GM19467 (cell line): ENCODE data around the gene SNW1.
A peak's percentile ranks its signal among the peaks of the same experiment; 100 is the strongest.
"Not testable (repeated sequence)": the region's sequence is repeated elsewhere in the genome, so short reads cannot be mapped to it uniquely, and the experiment has no call there.

ENCODE experiments used
- ATAC-seq: cut with Tn5 transposase; IDR thresholded peaks from one replicate; pipeline ENCODE4 v1.9.1; 2021; ENCODE audit warnings: mild to moderate bottlenecking, moderate library complexity; ENCODE audit not compliant: unreplicated experiment

SNW1 gene

DNA sequence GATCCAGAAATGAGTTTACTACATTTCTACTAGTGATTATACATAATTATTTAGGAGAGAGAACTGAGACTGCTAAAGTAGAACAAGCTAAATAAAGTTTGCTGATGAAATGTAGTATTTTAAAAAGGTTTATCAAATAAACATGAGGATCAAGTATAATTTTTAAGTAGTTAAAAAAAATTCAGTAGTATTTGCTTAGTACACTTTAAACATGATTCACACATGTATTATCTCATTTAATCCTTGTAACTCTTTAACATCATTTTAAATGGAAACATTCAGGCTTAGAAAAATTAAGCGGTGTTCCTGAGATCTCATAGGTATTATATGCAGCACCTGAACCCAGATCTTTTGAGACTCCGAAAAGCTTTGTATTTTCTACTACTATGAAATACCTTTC, 8.7 kb downstream of the SNW1 start:
- ATAC-seq = no peak

DNA sequence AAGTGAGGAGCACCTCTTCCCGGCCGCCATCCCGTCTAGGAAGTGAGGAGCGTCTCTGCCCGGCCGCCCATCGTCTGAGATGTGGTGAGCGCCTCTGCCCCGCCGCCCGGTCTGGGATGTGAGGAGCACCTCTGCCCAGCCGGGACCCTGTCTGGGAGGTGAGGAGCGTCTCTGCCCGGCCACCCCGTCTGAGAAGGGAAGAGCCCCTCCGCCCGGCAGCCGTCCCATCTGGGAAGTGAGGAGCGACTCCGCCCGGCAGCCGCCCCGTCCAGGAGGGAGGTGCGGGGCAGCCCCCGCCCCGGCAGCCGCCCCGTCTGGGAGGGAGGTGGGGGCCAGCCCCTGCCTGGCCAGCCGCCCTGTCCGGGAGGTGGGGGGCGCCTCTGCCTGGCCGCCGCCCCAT, 13.5 kb downstream of the SNW1 start:
- ATAC-seq = not testable (repeated sequence)

DNA sequence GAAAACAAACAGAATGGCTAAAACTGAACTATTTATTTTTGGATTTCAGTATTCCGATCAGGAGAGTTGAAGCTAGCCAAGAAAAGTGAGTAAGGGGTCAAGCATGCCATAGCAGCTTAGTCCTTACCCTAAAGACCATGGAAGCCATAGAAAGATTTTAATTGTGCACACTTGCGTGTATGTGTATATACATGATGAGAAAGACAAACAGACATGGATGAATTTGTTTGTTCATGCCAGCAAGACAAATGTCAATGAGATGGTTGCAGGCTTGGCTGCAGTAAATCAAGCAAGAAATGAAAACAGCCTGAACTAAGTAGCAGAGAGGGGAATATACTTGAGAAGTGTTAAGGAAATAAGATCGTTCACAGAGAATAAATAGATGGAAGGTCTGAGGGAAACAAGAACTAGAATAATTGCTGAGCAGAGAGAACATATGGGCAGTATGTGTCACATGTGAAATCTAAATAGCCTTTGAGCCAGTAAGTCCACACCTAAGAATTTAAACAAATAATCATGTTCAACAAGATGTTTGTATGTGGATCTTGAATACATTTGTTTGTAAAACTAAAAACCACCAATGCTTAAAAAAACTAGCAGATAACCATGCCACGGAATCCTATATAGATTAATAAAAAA, 14.8 kb downstream of the SNW1 start:
- no peak for ATAC-seq

DNA sequence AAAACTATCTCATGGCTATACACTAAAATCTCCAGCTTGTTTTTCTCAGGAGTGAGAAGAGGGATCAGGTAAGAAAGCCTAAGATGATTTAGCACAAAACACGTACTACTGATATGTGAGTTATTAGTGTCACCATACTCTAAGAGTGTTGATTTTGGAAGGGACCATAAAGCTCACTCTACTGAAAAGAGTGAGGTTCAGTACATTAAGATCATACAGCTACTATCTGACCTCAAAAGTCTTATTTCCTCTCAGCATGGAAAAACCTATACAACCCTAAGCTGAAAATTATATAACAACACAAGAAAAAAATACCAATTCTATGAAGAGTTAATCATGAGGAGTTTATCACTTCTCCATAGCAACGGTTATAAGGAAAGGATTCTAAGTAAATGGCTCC, 19.5 kb downstream of the SNW1 start:
- ATAC-seq = no peak

DNA sequence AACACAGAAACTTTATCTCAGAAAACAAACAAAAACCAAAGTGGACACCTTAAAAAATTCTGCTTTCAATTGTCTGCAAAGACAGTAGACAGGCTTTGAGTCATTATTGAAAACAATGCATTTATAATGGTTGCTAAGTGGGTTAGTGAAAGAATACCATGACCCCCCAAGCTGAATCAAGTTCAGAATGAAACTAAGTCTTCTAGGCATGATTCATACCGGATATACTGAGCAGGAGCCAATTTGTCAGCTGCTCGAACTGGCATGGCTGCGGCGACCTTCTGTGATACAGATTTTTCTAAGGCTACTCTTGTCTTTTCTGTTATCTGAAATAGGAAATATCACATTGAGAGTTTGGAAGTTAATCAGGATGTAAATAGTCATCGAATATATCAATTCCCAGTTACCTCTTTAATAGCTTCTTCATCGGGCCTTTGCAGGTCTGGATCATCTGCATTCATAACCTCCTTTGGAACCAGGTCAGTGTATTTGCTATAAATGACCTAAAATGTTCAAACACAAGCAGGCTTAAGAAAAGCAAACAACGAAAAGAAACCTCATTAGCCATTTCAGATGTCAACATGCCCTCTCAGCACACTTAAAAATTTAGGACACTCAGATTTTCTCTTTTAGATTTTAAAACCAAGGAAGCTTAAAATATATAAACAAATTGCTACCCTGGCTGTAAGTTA, 22.3 kb downstream of the SNW1 start:
- no peak for ATAC-seq

DNA sequence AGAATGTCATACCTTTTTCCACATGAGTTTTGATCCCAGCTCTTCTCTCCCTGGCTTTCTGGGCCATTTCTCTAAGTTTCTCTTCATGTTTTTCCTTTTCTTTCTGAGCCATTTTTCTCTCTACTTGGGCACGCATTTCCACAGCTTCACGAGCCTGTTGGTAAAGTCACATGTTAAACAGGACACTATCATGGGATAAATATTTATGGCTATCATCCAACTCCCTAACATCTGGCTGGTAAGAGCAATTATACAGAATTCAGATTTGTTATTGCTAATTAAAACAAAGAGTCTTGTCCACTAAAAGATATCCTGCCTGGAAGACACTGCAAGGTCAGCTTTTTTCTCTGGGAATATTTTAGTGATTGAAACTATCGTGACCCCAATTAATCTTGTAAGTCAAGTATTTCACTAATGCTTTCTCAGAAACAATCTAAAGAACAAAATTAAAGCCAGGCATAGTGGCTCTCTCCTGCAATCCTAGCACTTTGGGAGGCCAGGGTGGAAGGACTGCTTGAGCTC, 29.9 kb downstream of the SNW1 start:
- ATAC-seq = no peak

DNA sequence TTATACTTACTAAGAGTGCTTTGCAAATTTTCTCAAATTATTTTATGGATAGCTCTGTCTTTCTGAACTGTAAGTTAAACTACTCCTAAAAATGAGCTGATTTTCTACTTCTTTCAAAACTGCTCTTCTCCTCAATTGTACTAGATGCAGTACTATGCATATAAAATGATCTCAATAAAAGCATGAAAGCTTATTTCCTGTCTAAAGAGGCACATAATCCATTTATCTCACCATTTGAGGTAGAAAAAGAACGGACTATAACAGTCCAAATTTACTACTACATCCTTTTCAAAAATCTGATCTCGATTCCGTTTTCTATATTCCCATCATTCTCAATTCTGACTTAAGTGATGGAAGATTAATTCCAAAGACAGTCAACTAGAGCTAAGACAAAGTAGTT, 38.7 kb downstream of the SNW1 start:
- no peak for ATAC-seq

DNA sequence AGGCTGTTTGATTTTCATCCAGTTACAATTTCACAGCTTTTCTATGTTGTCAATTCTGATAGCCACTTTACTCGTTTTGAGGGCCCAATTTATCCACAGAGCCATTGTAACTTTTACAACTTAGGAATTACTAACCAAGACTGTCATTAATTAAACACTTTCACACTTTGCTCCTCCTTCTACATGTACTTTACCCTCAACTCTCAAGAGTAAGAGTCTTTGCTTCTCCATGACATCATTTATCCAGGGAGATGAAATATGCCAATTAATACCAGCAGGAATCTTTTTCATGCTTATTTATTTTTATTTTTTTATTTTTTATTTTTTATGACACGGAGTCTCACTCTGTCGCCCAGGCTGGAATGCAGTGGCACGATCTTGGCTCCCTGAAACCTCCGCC, 39.5 kb downstream of the SNW1 start:
- ATAC-seq = no peak

DNA sequence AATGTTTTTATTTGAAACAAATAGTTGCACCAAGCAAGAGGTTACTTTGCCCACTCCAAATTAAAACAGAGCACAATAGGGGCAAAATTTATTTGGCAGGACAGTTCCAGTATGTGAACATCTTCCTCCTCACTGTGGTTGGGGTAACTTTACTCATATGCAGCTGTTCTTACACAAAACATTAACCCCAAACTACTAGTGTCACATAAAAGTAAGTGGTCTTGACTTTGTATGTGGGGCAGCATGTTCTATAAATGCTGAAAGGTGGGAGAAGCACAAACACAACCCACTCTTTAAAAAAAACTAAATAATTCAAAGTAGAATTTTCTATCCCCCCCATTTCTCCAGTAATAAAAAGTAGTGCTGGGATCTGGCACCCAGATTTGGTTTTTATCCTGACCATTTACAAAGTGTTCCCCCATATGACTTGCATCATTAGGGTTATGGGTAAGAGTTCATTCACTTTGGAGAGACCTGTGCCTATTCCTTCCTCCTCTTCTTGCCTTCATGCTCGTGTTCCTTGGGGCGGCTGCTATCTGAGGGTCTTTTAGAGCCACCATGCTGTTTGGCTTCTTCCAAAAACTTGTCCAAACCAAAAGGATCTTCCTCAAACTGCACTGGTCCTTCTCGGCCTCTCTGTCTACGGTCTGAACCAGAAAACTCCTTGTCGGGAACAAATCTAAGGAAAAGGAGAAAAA, 43.2 kb downstream of the SNW1 start:
- ATAC-seq = no peak

DNA sequence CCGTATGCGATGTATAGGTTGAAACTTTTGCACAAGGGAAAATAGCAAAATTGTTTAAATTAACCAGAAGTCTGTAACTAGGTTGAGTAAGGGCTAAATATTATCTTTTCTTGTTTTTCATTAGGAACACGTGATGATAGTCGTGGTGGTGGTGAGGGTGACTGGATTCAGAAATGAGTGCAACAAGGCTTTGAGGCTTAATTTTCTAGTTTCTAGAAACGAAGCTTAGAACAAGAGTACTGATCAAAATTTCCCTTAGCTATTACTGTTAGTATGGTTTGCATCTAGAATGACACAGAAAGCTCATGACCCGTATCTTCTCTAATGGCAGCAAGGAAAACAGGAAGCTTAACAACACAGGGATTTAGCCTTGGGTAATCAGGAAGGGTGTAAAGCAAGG, 46.0 kb downstream of the SNW1 start:
- no peak for ATAC-seq

DNA sequence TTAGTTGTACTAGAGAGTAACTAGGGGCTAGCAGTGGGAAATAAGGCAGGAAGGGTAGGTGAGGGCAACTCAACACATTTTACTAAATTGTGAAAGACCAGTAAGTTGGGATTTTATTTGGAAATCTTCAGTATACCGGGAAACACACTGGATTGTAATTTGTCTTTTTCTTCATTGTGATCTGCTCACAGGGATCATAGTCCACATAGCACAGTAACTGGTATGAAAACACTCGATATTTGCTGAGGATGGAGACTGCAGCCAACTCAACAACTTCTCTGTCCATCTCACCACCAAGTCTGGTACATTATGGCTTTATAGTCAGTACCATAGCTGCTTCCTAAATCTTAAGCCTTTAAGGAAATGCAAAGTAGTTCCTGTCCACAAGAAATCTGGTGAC, 50.6 kb downstream of the SNW1 start:
- ATAC-seq = no peak

DNA sequence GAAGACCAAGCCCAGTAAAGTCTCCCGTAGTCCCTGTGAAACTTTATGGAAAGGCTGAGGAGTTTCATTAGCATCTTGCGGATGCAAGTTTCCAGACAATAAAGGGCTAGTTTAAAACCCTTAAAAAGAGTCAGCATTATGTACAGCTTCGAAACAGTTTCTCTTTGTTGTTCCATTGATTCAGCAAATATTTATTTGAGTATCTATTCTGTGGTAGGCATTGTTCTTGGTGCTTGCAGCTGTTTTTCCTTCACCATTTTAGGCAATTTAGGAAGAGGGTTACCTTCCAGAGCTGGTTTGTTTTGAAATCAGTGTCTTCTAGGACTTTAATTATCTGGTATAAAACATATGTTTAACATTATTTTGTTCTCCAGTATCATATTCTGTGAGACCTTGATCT, 51.5 kb downstream of the SNW1 start:
- ATAC-seq = no peak

DNA sequence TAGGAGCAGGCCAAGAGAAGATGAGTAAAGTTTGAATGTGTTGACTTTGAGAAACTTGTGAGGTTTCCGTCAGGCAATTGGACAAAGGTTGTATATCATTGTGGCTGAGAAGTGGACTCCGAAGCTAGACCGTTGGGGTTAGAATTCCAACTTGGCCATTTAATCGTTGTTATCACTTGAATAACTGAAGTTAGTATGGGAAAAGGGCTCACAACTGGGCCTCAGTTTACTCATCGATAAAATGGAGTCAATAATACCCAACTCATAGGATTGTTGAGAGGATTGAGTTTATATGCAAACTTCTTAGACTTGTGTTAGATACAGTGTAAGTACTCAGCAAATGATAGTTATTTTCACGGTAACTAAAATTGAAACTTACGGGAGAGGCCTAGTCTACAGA, 52.2 kb downstream of the SNW1 start:
- ATAC-seq = no peak

DNA sequence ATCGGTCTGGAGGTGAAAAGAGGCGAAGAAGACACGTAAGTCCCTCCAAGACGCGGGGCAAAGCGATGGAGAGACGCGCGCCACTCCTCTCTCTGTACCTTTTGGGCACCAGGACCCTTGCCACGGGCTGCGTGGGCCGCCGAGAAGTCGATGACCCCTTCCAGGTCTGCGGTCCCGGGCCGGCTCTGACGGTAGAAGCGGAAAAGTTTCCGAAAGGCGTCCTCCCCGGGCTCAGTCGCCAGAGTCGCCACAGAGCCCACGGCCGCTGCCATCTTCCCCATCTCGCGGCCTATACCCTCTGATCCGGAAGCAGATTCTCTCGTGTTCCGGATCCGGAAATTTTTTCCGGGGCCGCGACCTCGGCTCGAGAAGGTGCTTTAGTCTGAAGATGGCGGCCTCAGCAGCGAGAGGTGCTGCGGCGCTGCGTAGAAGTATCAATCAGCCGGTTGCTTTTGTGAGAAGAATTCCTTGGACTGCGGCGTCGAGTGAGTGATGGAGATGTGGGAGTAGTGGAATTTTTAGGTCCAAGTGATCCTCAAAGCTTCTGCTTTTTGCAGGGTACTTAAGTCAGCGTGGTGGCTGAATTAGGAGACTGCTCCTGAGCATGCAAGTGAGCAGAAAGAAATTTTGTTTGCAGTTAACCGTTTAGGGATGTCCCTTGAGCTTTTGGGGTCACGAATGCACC, 53.1 kb downstream of the SNW1 start, which contains the start of the genes ALKBH1 and SLIRP:
Gene ALKBH1 (minus strand): TSS at position 300 of the 685 bp plus-strand sequence. CDS start 19 bp downstream, at position 281.
Gene SLIRP (plus strand): TSS at position 380 of the 685 bp plus-strand sequence. CDS start 9 bp downstream, at position 389.
- peak; percentile 93 for ATAC-seq

DNA sequence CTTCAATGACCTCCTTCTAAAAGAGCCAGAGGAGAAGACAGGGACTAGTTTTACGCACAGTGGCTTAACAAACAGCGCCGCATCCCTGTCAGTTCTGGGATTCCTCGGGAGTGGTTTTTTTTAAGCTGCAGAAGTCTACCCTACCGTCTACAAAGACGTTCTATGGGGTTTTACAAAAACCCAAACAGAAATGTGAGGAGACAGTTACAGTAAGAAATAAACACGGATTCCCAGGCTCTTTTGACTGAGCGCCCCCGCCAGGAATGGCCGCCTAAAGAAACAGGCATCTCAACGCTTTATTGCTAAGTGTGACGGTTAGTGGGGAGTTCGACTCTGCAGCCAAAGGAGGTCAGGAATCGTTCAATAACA, 53.6 kb downstream of the SNW1 start:
- ATAC-seq = peak; percentile 33

DNA sequence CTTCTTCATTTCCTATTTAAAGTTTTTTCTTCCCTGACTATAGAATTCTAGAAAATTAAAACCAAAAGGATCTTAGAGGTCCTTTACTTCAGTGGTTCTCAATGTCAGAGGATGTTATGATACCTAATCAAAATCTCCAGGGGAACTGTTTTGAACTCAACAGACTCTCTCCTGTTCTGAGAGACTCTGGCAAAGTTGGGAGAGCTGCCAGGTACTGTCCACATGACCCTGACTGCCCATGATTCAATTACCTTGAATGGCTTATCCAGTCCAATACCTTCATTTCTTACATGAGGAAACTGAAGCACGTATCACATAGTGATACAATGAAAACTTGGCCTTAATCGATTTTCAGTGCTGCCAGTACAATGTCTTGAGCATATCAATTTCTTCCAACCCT, 69.7 kb downstream of the SNW1 start:
- no peak for ATAC-seq

DNA sequence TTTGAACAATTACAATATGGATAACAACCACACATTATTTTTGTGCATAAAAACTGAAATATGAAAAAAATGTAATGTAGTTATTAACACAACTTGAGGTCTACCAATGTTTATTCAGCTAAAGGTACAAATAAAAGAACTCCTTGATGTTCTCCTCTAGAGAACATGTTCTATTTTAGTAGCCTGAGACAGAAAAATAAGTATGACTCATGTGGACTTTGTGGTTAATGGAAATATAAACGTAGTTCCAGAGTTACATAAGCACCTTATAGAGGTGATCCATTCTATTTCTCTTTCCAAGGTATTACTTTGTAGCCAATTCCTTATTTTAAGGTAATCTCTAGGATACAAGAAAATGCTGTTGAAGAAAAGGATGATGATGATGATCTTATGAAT, 78.8 kb downstream of the SNW1 start:
- ATAC-seq = no peak

DNA sequence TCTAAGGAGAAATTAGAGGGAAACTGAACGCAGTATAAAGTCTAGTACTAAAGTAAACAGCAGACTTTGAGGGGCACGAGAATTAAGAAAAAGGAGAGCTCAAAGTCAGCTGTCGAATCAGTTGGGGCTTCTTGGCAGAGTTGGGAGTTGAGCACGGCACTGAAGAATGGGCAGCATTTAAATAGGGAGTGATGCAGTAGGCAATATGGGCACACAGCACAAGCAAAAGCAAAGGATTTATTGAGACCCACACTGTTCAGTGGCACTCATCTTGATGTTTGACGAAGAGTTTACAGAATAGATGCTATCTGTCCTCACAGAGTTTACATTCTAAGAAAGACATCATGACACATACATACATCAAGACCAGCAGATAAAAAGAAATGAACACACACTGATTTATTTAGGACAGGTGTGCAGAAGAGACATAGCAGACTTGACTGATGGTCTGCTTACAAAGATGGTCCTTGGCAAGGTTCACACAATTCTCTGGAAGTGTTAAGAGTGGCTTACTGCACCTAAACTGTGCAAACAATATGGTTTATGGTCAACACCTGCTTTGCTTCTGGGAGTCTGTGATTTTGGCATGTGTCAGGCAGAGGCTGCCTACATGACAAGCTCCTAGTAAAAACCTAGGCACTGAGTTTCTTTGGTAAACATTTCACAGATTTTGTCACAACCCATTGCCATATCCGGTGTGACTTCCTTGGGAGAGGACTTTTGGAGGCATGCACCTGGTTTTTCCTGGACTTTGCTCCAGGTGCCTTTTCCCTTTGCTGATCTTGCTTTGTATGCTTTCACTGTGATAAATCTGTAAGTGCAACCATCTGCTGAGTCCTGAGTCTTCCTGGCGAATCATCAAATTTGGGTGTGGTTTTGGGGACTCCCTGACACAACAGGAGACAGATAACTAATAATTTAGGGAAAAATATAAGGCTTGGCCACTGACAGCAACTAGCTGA, 79.5 kb downstream of the SNW1 start:
- ATAC-seq = no peak

DNA sequence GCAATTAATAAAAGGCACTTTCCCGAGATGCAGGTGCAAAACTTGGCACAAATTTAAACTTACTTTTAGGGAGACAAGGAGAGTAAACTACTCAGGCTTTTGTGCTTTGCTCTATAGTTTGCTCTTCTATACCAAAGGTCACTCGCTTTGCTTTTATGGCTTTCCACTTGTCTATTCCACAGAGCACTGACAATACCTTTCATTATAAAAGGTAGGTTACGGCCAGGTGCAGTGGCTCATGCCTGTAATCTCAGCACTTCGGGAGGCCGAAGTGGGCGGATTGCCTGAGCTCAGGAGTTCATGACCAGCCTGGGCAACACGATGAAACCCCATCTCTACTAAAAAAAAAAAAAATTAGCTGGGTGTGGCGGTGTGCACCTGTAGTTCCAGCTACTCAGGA, 86.0 kb downstream of the SNW1 start:
- no peak for ATAC-seq

DNA sequence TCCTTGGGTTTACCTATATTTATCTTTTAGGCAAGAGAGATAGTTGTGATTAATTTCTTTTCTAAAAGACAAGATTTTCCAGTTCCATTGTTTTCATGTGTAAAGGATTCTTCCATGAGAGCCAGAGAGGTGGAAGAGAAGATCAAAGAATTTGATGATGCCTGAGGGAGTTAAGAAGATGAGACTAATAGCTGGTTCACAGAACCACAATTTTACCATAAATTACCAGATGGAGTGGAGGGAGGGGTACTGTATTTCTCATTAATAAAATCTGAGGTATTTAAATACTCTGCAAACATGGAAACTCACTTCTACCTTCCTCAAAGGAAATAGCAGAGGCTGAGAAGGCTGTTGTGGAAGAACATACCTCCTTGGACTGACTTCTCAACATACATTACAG, 87.8 kb downstream of the SNW1 start:
- ATAC-seq = no peak
